Activated B cell treated with CpG ODN at 0.5 μM for 24 hours (primary cell): ENCODE data around the gene GRIN2C. TPM values are rescaled to one million over a fixed set of nuclear protein-coding genes. Genes with fewer than 3 reads are reported as not detected.

ENCODE experiments used
- ATAC-seq: fragments of 200-7000 bp; cut with Tn5 transposase; one replicate; pipeline ENCODE4 v1.10.0; 2021; ENCODE audit warnings: low read depth, mild to moderate bottlenecking, moderate library complexity
- CTCF ChIA-PET: fragments of 350-600 bp; sonication (Branson Sonifier 250); formaldehyde crosslinking; loops from one replicate; lab custom pipeline; 2021; ENCODE audit warnings: antibody characterized with exemption; lab: Charles Lee
- POLR2A ChIA-PET: fragments of 350-600 bp; sonication (Branson Sonifier 250); formaldehyde crosslinking; loops from one replicate; lab custom pipeline; 2021; ENCODE audit warnings: antibody characterized with exemption; lab: Charles Lee
- DNase-seq: peaks from one replicate; pipeline ENCODE4 v3.0.0; 2022
- H3K27ac Mint-ChIP-seq: one replicate; pipeline ENCODE4 v1.8.0; 2020; ENCODE audit warnings: mixed read lengths
- H3K27me3 Mint-ChIP-seq: one replicate; pipeline ENCODE4 v1.8.0; 2021; ENCODE audit warnings: mixed read lengths
- H3K36me3 Mint-ChIP-seq: one replicate; pipeline ENCODE4 v1.8.0; 2021; ENCODE audit warnings: low read depth, mixed read lengths
- H3K4me1 Mint-ChIP-seq: one replicate; pipeline ENCODE4 v1.8.0; 2021; ENCODE audit warnings: mixed read lengths
- H3K4me3 Mint-ChIP-seq: one replicate; pipeline ENCODE4 v1.8.0; 2020; ENCODE audit warnings: mild to moderate bottlenecking, mixed read lengths
- H3K9me3 Mint-ChIP-seq: one replicate; pipeline ENCODE4 v1.8.0; 2020; ENCODE audit warnings: mixed read lengths
- intact Hi-C: fragments of 100-400 bp; cut with micrococcal nuclease; formaldehyde crosslinking; loops from one replicate; pipeline ENCODE4 v1.15.1; 2024
- total RNA-seq: library from RNA; stranded (reverse); gene quantifications from 2 replicates; pipeline ENCODE4 v1.2.3, GENCODE V29; 2022
- TF ChIP-seq, protein P1 (sequence below): fragments of 200-600 bp; IDR thresholded peaks from one replicate; pipeline ENCODE4 v1.8.0; 2022; ENCODE audit warnings: antibody characterized with exemption, mild to moderate bottlenecking

The GRIN2C gene
- total RNA-seq, 1 donor from 2014 or later = not detected

DNA sequence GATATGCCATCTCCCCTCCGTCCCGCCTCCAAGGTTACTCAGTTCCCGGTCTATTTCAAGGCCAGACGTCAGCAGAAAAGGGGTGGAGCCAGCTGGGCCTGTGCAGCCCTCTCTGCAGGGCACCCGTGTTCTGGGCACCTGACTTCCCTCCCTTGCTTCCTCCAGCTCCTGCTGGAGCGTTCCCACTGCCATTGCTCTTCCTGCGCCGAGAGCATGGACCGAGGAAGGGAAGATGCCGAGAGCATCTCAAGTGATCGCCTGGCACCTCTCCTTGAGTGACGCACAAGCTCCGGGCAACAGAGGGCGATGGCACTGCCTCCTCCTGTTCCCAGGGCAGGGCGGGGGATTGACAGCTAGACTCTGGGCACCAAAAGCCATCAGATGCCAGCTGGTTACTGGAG, 54.1 kb downstream of the GRIN2C start:
- TF ChIP-seq, protein P1, sequence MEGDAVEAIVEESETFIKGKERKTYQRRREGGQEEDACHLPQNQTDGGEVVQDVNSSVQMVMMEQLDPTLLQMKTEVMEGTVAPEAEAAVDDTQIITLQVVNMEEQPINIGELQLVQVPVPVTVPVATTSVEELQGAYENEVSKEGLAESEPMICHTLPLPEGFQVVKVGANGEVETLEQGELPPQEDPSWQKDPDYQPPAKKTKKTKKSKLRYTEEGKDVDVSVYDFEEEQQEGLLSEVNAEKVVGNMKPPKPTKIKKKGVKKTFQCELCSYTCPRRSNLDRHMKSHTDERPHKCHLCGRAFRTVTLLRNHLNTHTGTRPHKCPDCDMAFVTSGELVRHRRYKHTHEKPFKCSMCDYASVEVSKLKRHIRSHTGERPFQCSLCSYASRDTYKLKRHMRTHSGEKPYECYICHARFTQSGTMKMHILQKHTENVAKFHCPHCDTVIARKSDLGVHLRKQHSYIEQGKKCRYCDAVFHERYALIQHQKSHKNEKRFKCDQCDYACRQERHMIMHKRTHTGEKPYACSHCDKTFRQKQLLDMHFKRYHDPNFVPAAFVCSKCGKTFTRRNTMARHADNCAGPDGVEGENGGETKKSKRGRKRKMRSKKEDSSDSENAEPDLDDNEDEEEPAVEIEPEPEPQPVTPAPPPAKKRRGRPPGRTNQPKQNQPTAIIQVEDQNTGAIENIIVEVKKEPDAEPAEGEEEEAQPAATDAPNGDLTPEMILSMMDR = no peak
- ATAC-seq (no peak), DNase-seq (no peak)
- POLR2A ChIA-PET = no interaction called here
- no peaks in the 10 kb centered on the region for H3K4me1 Mint-ChIP-seq
- intact Hi-C loops = no loop called here
- CTCF ChIA-PET = no interaction called here
- H3K27me3 Mint-ChIP-seq = no peaks in the 10 kb centered on the region
- peaks cover 32% of the 10 kb centered on the region for H3K36me3 Mint-ChIP-seq
- no peak overlapping the region for H3K27ac Mint-ChIP-seq
- H3K4me3 Mint-ChIP-seq = no peak overlapping the region
- H3K9me3 Mint-ChIP-seq = no peaks in the 10 kb centered on the region

DNA sequence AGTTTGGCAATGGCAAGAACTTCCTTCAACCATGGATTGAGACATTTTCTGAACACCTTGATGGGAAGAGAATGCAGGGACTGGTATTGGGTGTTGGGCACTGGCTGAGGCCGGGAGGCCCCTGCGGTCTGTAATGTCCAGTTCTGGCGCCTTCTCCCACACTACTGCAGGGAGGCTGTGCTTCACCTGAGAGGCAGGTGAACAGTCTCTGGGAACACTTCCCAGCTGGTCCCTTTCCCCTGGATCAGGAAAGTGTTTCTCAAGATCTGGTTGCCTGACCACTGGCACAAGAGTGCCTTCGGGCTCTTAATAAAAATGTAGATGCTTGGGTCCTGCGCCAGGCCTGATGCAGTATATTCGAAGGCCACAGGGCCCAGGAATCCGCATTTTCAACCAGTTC, 55.0 kb downstream of the GRIN2C start:
- intact Hi-C loops = no loop called here
- ChIA-PET CTCF (no interaction called here), POLR2A (no interaction called here)
- Mint-ChIP-seq H3K4me1 (no peaks in the 10 kb centered on the region), H3K27ac (no peak overlapping the region), H3K27me3 (no peaks in the 10 kb centered on the region), H3K9me3 (no peaks in the 10 kb centered on the region), H3K36me3 (peaks cover 36% of the 10 kb centered on the region), H3K4me3 (no peak overlapping the region)
- ATAC-seq (no peak), DNase-seq (no peak)
- TF ChIP-seq, protein P1 = no peak

DNA sequence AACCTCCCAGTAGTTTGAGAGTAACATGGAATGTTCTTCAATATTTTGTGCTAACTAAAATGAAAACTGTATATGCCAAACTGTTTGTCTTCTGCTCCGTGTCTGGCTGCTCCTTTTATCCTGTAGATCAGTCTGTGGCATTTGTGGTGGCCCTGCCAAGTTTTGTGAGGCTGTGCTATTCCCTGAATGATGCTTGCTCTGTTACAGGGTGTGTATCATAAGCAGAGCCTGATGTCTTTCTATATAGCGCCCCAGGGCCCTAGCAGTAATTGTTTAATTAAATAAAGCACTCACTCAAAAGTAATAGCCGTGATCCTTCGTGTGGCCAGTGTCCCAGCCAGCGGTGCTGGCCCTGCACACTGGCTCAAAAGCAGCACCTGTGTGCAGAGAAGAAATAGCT, 55.7 kb downstream of the GRIN2C start:
- TF ChIP-seq, protein P1 = no peak
- no peak for DNase-seq
- ChIA-PET CTCF (no interaction called here), POLR2A (no interaction called here)
- ATAC-seq = no peak
- intact Hi-C loops = no loop called here
- Mint-ChIP-seq H3K36me3 (peaks cover 41% of the 10 kb centered on the region), H3K4me3 (no peak overlapping the region), H3K9me3 (no peaks in the 10 kb centered on the region), H3K27ac (no peak overlapping the region), H3K27me3 (no peaks in the 10 kb centered on the region), H3K4me1 (no peaks in the 10 kb centered on the region)

- intact Hi-C loops = no loop called here
- Mint-ChIP-seq H3K4me1 (no peaks in the 10 kb centered on the region), H3K4me3 (no peak overlapping the region), H3K27me3 (no peaks in the 10 kb centered on the region), H3K27ac (no peak overlapping the region), H3K9me3 (no peaks in the 10 kb centered on the region), H3K36me3 (peaks cover 44% of the 10 kb centered on the region)
- POLR2A ChIA-PET = no interaction called here
- TF ChIP-seq, protein P1 = no peak
- CTCF ChIA-PET = no interaction called here
- ATAC-seq (no peak), DNase-seq (no peak)
Observed at GRCh38 chr17:74803388-74803930, 56.2 kb downstream of the GRIN2C start.

- ChIA-PET CTCF (no interaction called here), POLR2A (no interaction called here)
- TF ChIP-seq, protein P1 = no peak
- no peak for DNase-seq
- no peak for ATAC-seq
- Mint-ChIP-seq H3K4me3 (no peak overlapping the region), H3K4me1 (no peaks in the 10 kb centered on the region), H3K27me3 (no peaks in the 10 kb centered on the region), H3K9me3 (no peaks in the 10 kb centered on the region), H3K27ac (no peak overlapping the region), H3K36me3 (peaks cover 49% of the 10 kb centered on the region)
- intact Hi-C loops = no loop called here
Observed at GRCh38 chr17:74801896-74802295, 57.8 kb downstream of the GRIN2C start.
